H1 (cell line): ENCODE results near the gene TBC1D7. TPM values are rescaled to one million over a fixed set of nuclear protein-coding genes. Genes with fewer than 3 reads are reported as not detected.

Experiments
- CTCF ChIA-PET: fragments of 300-600 bp; sonication (Branson Sonifier 250); formaldehyde crosslinking; loops from one replicate; lab custom pipeline; 2021; ENCODE audit not compliant: partially characterized antibody; lab: Charles Lee
- POLR2A ChIA-PET: fragments of 300-600 bp; sonication (Branson Sonifier 250); formaldehyde crosslinking; loops from one replicate; lab custom pipeline; 2021; ENCODE audit warnings: inconsistent platforms; ENCODE audit not compliant: partially characterized antibody; lab: Charles Lee
- DNase-seq, 2 experiments: peaks; one replicate each; pipeline versions ENCODE4 v3.0.0 to v3.0.0-alpha.2; 2010 to 2022; ENCODE audit warnings: low spot score in 2 of 2, low read depth in 1 of 2, mixed read lengths in 1 of 2
- FAIRE-seq: peaks from 2 replicates; lab custom pipeline; 2011; peaks lifted over from hg19 to GRCh38; lab: Jason Lieb, UNC
- H2AFZ ChIP-seq: 2 replicates; pipeline ENCODE4 v1.8.1; 2012; ENCODE audit warnings: low read length, inconsistent platforms
- H2AK5ac ChIP-seq: 2 replicates; pipeline ENCODE4 v1.6.1; 2013; ENCODE audit warnings: low read depth, low read length
- H2BK120ac ChIP-seq: replicated peaks from 2 replicates; pipeline ENCODE3; 2013; ENCODE audit warnings: low read depth, low read length, inconsistent platforms
- H2BK12ac ChIP-seq: 2 replicates; pipeline ENCODE4 v1.6.1; 2013; ENCODE audit warnings: low read depth, low read length
- H2BK15ac ChIP-seq: 2 replicates; pipeline ENCODE4 v1.6.1; 2013; ENCODE audit warnings: low read length
- H2BK20ac ChIP-seq: 2 replicates; pipeline ENCODE4 v1.6.1; 2013; ENCODE audit warnings: low read length
- H2BK5ac ChIP-seq: 2 replicates; pipeline ENCODE4 v1.6.1; 2013; ENCODE audit warnings: low read depth, low read length
- H3K14ac ChIP-seq: 2 replicates; pipeline ENCODE4 v1.6.1; 2013; ENCODE audit warnings: inconsistent platforms; ENCODE audit not compliant: insufficient read length
- H3K18ac ChIP-seq: 2 replicates; pipeline ENCODE4 v1.6.1; 2013; ENCODE audit warnings: low read length; ENCODE audit errors: extremely low read depth
- H3K23ac ChIP-seq: 2 replicates; pipeline ENCODE4 v1.6.1; 2013; ENCODE audit warnings: inconsistent platforms; ENCODE audit not compliant: insufficient read length
- H3K23me2 ChIP-seq: 2 replicates; pipeline ENCODE4 v1.6.1; 2013; ENCODE audit warnings: low read depth, low read length
- H3K27ac ChIP-seq: 2 replicates; pipeline ENCODE4 v1.6.1; 2011; ENCODE audit warnings: low read depth, low read length, inconsistent platforms
- H3K27me3 ChIP-seq, 4 experiments: replicated peaks in 1 of 4; 1 replicate in 1 of 4; 2 replicates in 3 of 4; pipeline versions ENCODE4 v1.6.1 to v1.8.1; 2011 to 2013; ENCODE audit warnings: low read length in 3 of 4, mild to moderate bottlenecking in 3 of 4, inconsistent platforms in 2 of 4, mixed read lengths in 2 of 4, moderate library complexity in 1 of 4; ENCODE audit not compliant: control insufficient read depth in 3 of 4, insufficient read depth in 3 of 4; ENCODE audit errors: extremely low read depth in 1 of 4
- H3K36me3 ChIP-seq, 4 experiments: 2 replicates each; pipeline versions ENCODE4 v1.6.1 to v1.8.1; 2011 to 2013; ENCODE audit warnings: mild to moderate bottlenecking in 4 of 4, low read length in 3 of 4, moderate library complexity in 2 of 4, control low read depth in 1 of 4, inconsistent platforms in 1 of 4; ENCODE audit not compliant: insufficient read depth in 4 of 4, control insufficient read depth in 2 of 4
- H3K4ac ChIP-seq: replicated peaks from 2 replicates; pipeline ENCODE3; 2013; ENCODE audit warnings: low read length, low read depth, mixed read lengths, inconsistent platforms; ENCODE audit not compliant: insufficient read length
- H3K4me1 ChIP-seq, 4 experiments: replicated peaks in 1 of 4; 1 replicate in 1 of 4; 2 replicates in 3 of 4; pipeline versions ENCODE4 v1.6.1 to v1.8.1; 2011 to 2013; ENCODE audit warnings: low read length in 3 of 4, inconsistent platforms in 2 of 4, mixed read lengths in 1 of 4; ENCODE audit not compliant: insufficient read depth in 4 of 4, control insufficient read depth in 3 of 4
- H3K4me2 ChIP-seq, 2 experiments: 2 replicates each; pipeline versions ENCODE4 v1.6.1 to v1.8.1; 2011 to 2013; ENCODE audit warnings: low read depth in 2 of 2, low read length in 2 of 2, control low read depth in 1 of 2, inconsistent platforms in 1 of 2, mild to moderate bottlenecking in 1 of 2; ENCODE audit not compliant: insufficient read depth in 1 of 2
- H3K4me3 ChIP-seq, 4 experiments: fragments of 200-600, 300-600 bp in 1 of 4; sonication (generic), shearing (Covaris generic), sonication (Bioruptor Twin) in 1 of 4; 2 replicates each; pipeline versions ENCODE4 v1.5.1 to v1.8.1; 2011 to 2016; ENCODE audit warnings: low read length in 4 of 4, low read depth in 3 of 4, control low read depth in 2 of 4, inconsistent platforms in 2 of 4, mild to moderate bottlenecking in 2 of 4, mixed read lengths in 1 of 4, moderate library complexity in 1 of 4; ENCODE audit not compliant: insufficient read depth in 2 of 4; ENCODE audit errors: extremely low read depth in 1 of 4
- H3K56ac ChIP-seq: replicated peaks from 2 replicates; pipeline ENCODE3; 2013; ENCODE audit warnings: low read depth, mild to moderate bottlenecking, mixed read lengths, low read length, inconsistent platforms; ENCODE audit not compliant: insufficient read length
- H3K79me1 ChIP-seq: 2 replicates; pipeline ENCODE4 v1.6.1; 2013; ENCODE audit warnings: low read depth, low read length, control low read depth
- H3K79me2 ChIP-seq, 2 experiments: 2 replicates each; pipeline versions ENCODE4 v1.6.1 to v1.8.1; 2012 to 2013; ENCODE audit warnings: low read length in 2 of 2, mild to moderate bottlenecking in 2 of 2, inconsistent platforms in 1 of 2; ENCODE audit not compliant: insufficient read depth in 2 of 2, control insufficient read depth in 1 of 2
- H3K9ac ChIP-seq, 4 experiments: replicated peaks in 1 of 4; 1 replicate in 1 of 4; 2 replicates in 3 of 4; pipeline versions ENCODE4 v1.6.1 to v1.8.1; 2011 to 2013; ENCODE audit warnings: low read depth in 3 of 4, low read length in 3 of 4, control low read depth in 2 of 4, mild to moderate bottlenecking in 2 of 4, moderate library complexity in 2 of 4, inconsistent platforms in 1 of 4; ENCODE audit errors: extremely low read depth in 1 of 4
- H3K9me3 ChIP-seq, 2 experiments: 2 replicates each; pipeline versions ENCODE4 v1.6.1 to v1.8.1; 2012 to 2013; ENCODE audit warnings: mild to moderate bottlenecking in 2 of 2, moderate library complexity in 2 of 2, control low read depth in 1 of 2, inconsistent platforms in 1 of 2, low read depth in 1 of 2, low read length in 1 of 2, mixed read lengths in 1 of 2; ENCODE audit not compliant: insufficient read depth in 2 of 2
- H4K20me1 ChIP-seq, 2 experiments: replicated peaks in 1 of 2; 2 replicates each; pipeline versions ENCODE3 to v1.8.1; 2011 to 2013; ENCODE audit warnings: inconsistent platforms in 2 of 2, low read length in 2 of 2, mild to moderate bottlenecking in 1 of 2; ENCODE audit not compliant: insufficient read depth in 2 of 2, control insufficient read depth in 1 of 2
- H4K5ac ChIP-seq: 2 replicates; pipeline ENCODE4 v1.6.1; 2013; ENCODE audit warnings: low read length, low read depth, mixed read lengths, inconsistent platforms; ENCODE audit not compliant: insufficient read length
- H4K8ac ChIP-seq: 2 replicates; pipeline ENCODE4 v1.8.0; 2013; ENCODE audit warnings: mild to moderate bottlenecking, moderate library complexity, low read length, inconsistent platforms; ENCODE audit not compliant: insufficient read depth; ENCODE audit errors: extremely low read depth
- H4K91ac ChIP-seq: replicated peaks from 2 replicates; pipeline ENCODE3; 2013; ENCODE audit warnings: low read length, mixed read lengths, inconsistent platforms; ENCODE audit not compliant: insufficient read length
- ASH2L ChIP-seq: fragments of 200-600, 300-600 bp; sonication (generic); IDR thresholded peaks from one replicate; pipeline ENCODE4 v1.7.1; 2017; ENCODE audit warnings: low read length
- CBX8 ChIP-seq: fragments of 300-800, 300-1000 bp; sonication (generic); IDR thresholded peaks from 2 replicates; pipeline ENCODE4 v1.7.1; 2016; ENCODE audit warnings: low read depth, low read length, borderline replicate concordance
- CHD2 ChIP-seq: IDR thresholded peaks from 2 replicates; pipeline ENCODE4 v1.6.1; 2012; ENCODE audit warnings: low read length, improper control_type of control experiment
- EZH2 ChIP-seq: fragments of 200-600 bp; sonication (generic); IDR thresholded peaks from 2 replicates; pipeline ENCODE4 v1.7.1; 2012; ENCODE audit warnings: low read depth, mild to moderate bottlenecking, moderate library complexity, low read length, inconsistent platforms; ENCODE audit not compliant: severe bottlenecking
- POLR2A ChIP-seq, 2 experiments: IDR thresholded peaks; 1 replicate in 1 of 2; 2 replicates in 1 of 2; pipeline ENCODE4 v1.6.1; 2011; ENCODE audit warnings: low read depth in 2 of 2, low read length in 2 of 2, mild to moderate bottlenecking in 2 of 2; ENCODE audit errors: control extremely low read depth in 1 of 2
- TAF7 ChIP-seq: optimal IDR thresholded peaks from 2 replicates; pipeline ENCODE3; 2011; ENCODE audit warnings: low read depth, mild to moderate bottlenecking, inconsistent platforms, low read length, moderate library complexity, borderline replicate concordance
- WGBS, 2 experiments: shearing (Covaris generic) in 1 of 2; methylation state at CpG; one replicate each; pipeline versions ENCODE4 v1.1.6 to v1.1.7; 2013 to 2015; ENCODE audit warnings: low lambda C conversion rate in 2 of 2, mixed read lengths in 2 of 2, inconsistent platforms in 1 of 2, low coverage in 1 of 2, missing lambda C conversion rate in 1 of 2; ENCODE audit not compliant: insufficient replicate concordance in 2 of 2, insufficient coverage in 1 of 2, insufficient read length in 1 of 2; ENCODE audit errors: extremely low coverage in 1 of 2, missing lambda C conversion rate in 1 of 2; 5-methylcytosine and 5-hydroxymethylcytosine counted together
- polyA plus RNA-seq, 7 experiments: library from polyadenylated mRNA; depleted of rRNA in 3 of 7; stranded (reverse) in 5 of 7; unstranded in 2 of 7; fragments of >200 nt in 5 of 7; fragments of 200-250 nt in 2 of 7; gene quantifications; 1 replicate in 5 of 7; 2 replicates in 1 of 7; 4 replicates in 1 of 7; pipeline versions ENCODE4 v1.2.1 to v1.2.3, GENCODE V29; 2011 to 2013; ENCODE audit warnings: missing spikeins in 2 of 7, mixed read lengths in 2 of 7
- total RNA-seq: library from RNA; stranded (reverse); fragmentation: NEBNext Ultra II Directional; extraction: Animal tissue kit (Norgen Biotek cat#: 25700); gene quantifications from 2 replicates; pipeline ENCODE4 v1.2.1, GENCODE V29; 2021

Gene TBC1D7
- total and polyA plus RNA-seq, 2 of the 8 experiments (the other 6 are each of a cell fraction or from before 2014, with no cell fraction given), result 46.1 to 55.2 TPM

GRCh38 chr6:13289789-13290318 lies 38.5 kb downstream of the TBC1D7 start:
- ChIA-PET CTCF (no interaction called here), POLR2A (interaction anchor here (0.6 to 1.8 kb wide), 3 partner anchors 9 to 19 kb away, joined by 3 to 4 read pairs (median 3); no protein-coding TSS in a partner anchor)
- no peaks in the 10 kb centered on the region for H3K23me2 ChIP-seq
- no peak overlapping the region for H3K4me3 ChIP-seq
- no peak overlapping the region for H2BK15ac ChIP-seq
- H2BK12ac ChIP-seq, result no peak overlapping the region
- H3K56ac ChIP-seq, result no peak overlapping the region
- no peak overlapping the region for H3K4me2 ChIP-seq
- no peak overlapping the region for H3K18ac ChIP-seq
- H4K20me1 ChIP-seq, result peaks cover 0 to 4% of the 10 kb centered on the region in 2 experiments
- no peak overlapping the region for H3K4ac ChIP-seq
- H3K79me1 ChIP-seq, result no peaks in the 10 kb centered on the region
- no peak overlapping the region for H3K23ac ChIP-seq
- no peak overlapping the region for H3K9ac ChIP-seq
- 93% methylated on average over 9 of the region's 9 CpGs; no CpG with 5 or more reads in 1 of the 2 experiments for WGBS, 2 experiments
- H3K9me3 ChIP-seq, result peaks cover 14 to 17% of the 10 kb centered on the region in 2 experiments; a peak in 3 of 4 replicates
- no peaks in the 10 kb centered on the region for H3K79me2 ChIP-seq
- H2BK5ac ChIP-seq, result no peak overlapping the region
- TF ChIP-seq TAF7 (no peak), EZH2 (no peak), CHD2 (no peak), ASH2L (no peak), POLR2A (IDR thresholded peaks at IDR 0.05; ENCODE audit: control extremely low read depth in 1 of 2, low read depth in 2 of 2, low read length in 2 of 2) (no peak), CBX8 (no peak)
- H4K5ac ChIP-seq, result no peak overlapping the region
- no peak overlapping the region for H2BK20ac ChIP-seq
- no peak overlapping the region for H4K91ac ChIP-seq
- H4K8ac ChIP-seq, result no peak overlapping the region
- H2AK5ac ChIP-seq, result no peak overlapping the region
- FAIRE-seq, result no peak
- no peaks in the 10 kb centered on the region for H3K4me1 ChIP-seq
- no peak overlapping the region for H3K27ac ChIP-seq
- no peak overlapping the region for H3K14ac ChIP-seq
- no peak overlapping the region for H2BK120ac ChIP-seq
- H2AFZ ChIP-seq, result no peak overlapping the region
- DNase-seq, result no peak
- H3K36me3 ChIP-seq, result peaks cover 7 to 68% (median 31%) of the 10 kb centered on the region in 4 experiments; a peak in 6 of 8 replicates
- no peaks in the 10 kb centered on the region for H3K27me3 ChIP-seq
